Stimulated activated CD8-positive, alpha-beta memory T cell treated with anti-CD3 and anti-CD28 coated beads, Interleukin-4, amount 100 ng/mL, for 24 hours (primary cell): ENCODE results near the gene HIBADH.

Experiments
- DNase-seq: peaks from one replicate; pipeline ENCODE4 v3.0.0-alpha.2; 2020; ENCODE audit warnings: low read depth

Gene HIBADH

GRCh38 chr7:27635728-27636127, 27.0 kb downstream of the HIBADH start:
- no peak for DNase-seq

- no peak for DNase-seq
Observed at GRCh38 chr7:27634671-27635493, 27.8 kb downstream of the HIBADH start.

GRCh38 chr7:27633062-27633461, 29.6 kb downstream of the HIBADH start:
- no peak for DNase-seq

- no peak for DNase-seq
Observed at GRCh38 chr7:27631391-27631790, 31.3 kb downstream of the HIBADH start.

GRCh38 chr7:27627146-27627545, 35.5 kb downstream of the HIBADH start:
- no peak for DNase-seq

- DNase-seq = no peak
Observed at GRCh38 chr7:27619492-27619891, 43.2 kb downstream of the HIBADH start.

GRCh38 chr7:27617651-27618381, 44.9 kb downstream of the HIBADH start:
- no peak for DNase-seq

GRCh38 chr7:27616914-27617548, 45.7 kb downstream of the HIBADH start:
- no peak for DNase-seq

- DNase-seq = no peak
Observed at GRCh38 chr7:27616186-27616491, 46.5 kb downstream of the HIBADH start.

- no peak for DNase-seq
Observed at GRCh38 chr7:27615420-27616185, 47.1 kb downstream of the HIBADH start.

- no peak for DNase-seq
Observed at GRCh38 chr7:27614095-27614494, 48.6 kb downstream of the HIBADH start.

- DNase-seq = no peak
Observed at GRCh38 chr7:27611059-27611458, 51.6 kb downstream of the HIBADH start.

GRCh38 chr7:27608776-27609495, 53.7 kb downstream of the HIBADH start:
- no peak for DNase-seq

GRCh38 chr7:27607210-27607606, 55.5 kb downstream of the HIBADH start:
- DNase-seq = no peak

- DNase-seq = no peak
Observed at GRCh38 chr7:27606270-27607209, 56.1 kb downstream of the HIBADH start.

- DNase-seq = no peak
Observed at GRCh38 chr7:27605689-27606269, 56.9 kb downstream of the HIBADH start.

GRCh38 chr7:27605283-27605682, 57.4 kb downstream of the HIBADH start:
- no peak for DNase-seq

- no peak for DNase-seq
Observed at GRCh38 chr7:27603813-27604212, 58.9 kb downstream of the HIBADH start.

- DNase-seq = no peak
Observed at GRCh38 chr7:27602766-27603165, 59.9 kb downstream of the HIBADH start.

- DNase-seq = no peak
Observed at GRCh38 chr7:27601217-27601616, 61.5 kb downstream of the HIBADH start.
